ENCODE results near the gene LRRC17.

The LRRC17 gene, protein sequence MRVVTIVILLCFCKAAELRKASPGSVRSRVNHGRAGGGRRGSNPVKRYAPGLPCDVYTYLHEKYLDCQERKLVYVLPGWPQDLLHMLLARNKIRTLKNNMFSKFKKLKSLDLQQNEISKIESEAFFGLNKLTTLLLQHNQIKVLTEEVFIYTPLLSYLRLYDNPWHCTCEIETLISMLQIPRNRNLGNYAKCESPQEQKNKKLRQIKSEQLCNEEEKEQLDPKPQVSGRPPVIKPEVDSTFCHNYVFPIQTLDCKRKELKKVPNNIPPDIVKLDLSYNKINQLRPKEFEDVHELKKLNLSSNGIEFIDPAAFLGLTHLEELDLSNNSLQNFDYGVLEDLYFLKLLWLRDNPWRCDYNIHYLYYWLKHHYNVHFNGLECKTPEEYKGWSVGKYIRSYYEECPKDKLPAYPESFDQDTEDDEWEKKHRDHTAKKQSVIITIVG

DNA sequence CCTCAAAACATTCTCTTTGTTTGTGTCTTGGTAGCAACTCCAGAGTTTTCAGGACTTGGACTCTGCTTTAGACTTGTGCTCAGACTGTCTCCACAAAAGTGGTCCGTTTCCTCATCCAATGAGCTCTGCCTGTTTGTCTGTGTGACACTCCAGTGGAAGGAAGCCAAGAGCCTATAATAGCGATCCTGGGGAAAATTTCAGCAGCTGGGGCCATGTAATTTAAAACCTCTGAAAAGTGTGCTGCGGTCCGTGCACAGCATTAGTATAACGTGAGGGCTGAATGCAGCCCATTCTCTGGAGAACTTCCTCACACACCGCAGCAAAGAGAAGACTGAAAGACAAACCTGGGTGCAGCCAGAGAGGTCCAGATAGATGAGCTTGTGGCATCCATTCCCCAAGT lies at the start of gene LRRC17:
TSS of gene LRRC17 (plus strand) at position 259 of the 400 bp plus-strand sequence. CDS start 20,914 bp downstream, outside the sequence.
- peak; percentile 23 for DNase-seq

DNA sequence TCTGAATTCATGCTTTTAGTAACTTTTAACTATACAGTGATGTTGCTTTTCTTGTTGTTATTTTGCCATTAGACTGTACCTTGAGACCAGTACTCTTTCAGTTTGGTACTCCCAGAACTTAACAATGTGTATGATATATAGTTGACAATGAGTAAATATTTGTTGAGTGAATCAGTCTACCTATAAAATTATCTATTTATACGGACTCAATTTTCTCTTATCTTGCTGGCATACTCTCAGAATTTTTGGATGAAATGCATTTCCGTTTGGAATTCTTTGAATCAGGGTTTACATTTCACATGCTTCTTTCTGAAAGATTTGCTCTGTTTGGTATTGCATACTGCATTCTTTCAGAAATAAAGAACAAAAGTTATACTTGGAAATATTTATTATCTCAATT lies 47.8 kb upstream of the LRRC17 start:
- no peak for DNase-seq

DNA sequence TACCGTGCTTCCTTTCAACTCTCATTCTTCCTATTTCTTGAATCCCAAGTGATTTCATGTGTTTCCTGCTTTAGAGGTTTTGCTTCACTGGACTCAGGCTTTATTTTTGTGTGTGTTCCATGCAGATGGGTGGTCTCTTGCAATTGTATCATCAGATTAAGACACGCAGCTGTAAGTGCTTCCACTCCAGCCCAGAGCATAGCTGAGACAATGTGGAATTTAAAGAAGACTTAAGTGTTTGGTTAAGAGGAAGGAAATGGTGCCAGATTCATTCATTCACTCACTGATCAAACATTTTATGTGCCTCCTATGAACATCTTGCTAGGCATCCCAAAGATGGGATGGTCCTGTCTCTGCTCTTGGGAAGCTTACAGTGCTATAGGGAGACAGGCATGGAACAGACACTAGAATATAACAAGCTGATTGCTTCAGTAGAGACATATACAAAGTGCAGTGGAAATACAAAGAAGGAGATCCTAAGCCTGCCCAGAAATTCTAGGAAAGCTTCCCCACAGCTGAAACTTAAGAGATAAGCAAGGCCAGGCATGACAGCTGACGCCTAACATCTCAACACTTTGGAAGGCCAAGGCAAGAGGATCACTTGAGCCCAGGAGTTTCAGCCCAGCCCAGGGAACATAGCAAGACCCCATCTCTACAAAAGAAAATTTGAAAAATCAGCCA lies 46.1 kb upstream of the LRRC17 start:
- DNase-seq: no peak

DNA sequence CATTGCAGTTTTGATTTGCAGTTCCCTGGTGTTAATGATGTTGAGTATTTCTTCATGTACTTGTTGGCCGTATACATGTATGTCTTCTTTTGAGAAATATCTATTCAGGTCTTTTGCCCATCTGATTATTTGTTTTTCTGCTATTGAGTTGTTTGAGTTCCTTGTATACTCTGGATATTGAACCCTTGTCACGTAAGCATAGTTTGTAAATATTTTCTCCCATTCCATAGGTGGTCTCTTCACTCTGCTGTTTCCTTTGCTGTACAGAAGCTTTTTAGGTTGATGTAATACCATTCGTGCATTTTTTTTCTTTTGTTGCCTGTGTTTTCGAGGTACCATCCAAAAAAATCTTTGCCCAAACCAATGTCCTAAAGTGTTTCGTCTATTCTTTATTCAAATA lies 43.6 kb upstream of the LRRC17 start:
- DNase-seq: no peak

DNA sequence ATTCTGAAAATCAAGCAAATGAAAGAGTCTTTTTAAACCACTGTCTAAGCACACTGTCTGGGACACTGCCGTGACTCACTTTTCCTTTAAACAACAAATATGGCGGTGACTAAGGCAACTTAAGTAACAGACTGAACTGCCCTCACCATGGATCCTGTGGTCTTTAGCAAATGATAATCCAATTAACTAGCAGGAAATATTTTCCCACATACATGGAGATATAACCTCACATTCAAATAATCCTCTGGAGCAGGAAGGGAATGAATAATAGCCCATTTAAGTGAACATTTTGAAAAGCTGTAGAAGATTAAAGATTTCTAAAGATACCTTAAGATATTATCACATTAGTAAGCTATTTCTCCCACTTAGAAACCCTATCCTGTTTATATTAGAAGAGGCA lies 40.3 kb upstream of the LRRC17 start:
- no peak for DNase-seq

DNA sequence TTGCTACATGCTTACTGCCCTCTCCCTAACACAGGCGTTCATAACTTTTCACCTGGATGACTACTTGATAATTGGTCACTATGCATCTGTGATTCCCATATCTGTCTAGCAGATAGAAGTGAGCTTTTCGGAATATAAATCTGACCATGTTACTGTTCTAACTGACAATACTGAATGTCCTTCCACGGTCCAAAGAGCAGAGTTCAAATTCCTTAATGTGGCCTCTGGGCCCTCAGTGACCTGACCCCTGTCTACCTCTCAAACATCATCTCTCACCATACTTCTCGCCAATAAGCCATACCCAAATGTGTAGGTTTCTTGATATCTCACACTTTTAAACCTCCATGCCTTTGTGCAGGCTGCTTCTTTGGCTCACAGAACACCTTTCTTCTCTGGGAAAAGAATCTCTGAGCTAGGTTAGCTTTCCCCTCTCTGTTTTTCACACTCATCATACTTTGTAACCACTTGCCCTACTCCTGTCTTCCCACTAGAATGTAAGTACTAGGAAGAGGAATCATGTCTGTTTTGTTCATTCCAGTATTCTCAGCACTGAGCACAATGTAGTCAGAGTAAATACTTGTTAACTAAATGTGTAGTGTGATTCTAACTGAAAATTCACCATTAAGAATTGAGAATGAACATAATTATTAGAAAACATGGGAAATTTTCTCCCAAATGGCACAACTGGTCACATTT lies 39.2 kb upstream of the LRRC17 start:
- no peak for DNase-seq

DNA sequence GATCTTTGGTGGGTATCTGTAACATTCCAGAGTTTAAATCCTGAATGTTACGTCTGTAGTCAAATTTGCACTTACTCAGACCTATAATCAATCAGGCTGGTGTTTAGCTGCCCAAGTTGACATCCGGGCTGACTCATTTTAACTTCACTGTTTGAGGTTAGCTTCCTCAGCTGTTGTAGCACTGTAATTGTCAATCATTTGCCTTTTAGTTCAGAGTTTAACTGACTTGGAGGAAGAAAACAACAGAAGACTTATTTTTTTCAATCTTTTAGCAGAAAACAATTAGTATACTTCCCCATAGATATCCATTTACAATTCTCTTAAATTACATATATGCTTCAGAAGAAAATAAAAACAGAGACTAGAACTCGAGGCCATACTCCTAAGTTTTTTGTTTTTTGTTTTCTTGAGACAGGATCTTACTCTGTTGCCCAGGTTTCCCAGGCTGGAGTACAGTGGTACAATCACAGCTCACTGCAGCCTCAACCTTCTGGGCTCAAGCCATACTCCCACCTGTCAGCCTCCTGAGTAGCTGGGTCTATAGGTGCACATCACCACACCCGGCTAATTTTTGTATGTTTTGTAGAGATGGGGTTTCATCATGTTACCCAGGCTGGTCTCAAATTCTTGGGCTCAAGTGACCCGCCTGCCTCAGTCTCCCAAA lies 38.5 kb upstream of the LRRC17 start:
- DNase-seq: no peak

DNA sequence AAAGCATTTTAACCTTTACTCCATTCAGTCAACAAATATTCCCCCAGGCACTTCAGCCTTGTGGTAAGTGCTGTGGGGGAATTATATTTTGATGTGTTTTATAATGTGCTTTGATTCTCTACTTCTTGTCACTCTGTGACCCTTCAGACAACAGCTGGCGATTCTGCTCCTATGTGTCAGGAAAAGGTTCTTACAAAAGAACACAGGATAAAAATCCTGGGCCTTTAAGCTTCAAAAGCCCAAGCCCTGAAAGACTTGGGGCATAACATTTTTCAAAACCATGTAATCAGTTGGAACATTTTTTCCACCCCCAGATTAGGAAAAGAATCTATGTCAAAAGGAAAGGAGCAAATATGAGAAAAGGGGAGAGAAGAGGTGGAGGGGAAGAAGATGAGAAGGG lies 37.8 kb upstream of the LRRC17 start:
- no peak for DNase-seq

DNA sequence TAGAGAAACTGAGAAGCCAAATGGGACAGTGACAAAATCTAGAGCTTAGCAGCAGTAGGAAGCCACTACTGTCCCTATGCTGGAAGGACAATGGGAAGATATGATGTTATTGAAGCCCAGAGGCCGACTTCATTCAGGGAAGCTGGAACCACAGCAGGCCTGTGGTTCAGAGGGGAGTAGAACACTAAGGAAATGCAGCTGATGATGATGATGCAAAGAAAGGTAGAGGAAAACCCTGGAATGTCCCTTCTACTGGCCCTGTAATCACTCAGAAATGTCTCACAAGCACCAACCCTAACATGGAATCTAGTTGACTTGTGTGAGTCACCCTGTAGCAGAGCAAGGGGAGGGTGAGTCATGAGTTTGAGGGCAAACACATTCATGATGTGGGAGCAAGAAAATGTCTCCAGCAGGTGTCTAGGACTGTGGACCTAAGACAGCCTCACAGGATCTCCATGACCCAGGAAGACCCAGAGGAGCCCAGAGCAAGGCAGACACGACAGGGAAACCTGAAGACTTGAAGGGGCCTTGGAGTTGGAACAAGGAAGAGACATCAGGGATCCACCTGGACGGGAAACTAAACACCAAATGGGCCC lies 37.0 kb upstream of the LRRC17 start:
- DNase-seq: no peak

DNA sequence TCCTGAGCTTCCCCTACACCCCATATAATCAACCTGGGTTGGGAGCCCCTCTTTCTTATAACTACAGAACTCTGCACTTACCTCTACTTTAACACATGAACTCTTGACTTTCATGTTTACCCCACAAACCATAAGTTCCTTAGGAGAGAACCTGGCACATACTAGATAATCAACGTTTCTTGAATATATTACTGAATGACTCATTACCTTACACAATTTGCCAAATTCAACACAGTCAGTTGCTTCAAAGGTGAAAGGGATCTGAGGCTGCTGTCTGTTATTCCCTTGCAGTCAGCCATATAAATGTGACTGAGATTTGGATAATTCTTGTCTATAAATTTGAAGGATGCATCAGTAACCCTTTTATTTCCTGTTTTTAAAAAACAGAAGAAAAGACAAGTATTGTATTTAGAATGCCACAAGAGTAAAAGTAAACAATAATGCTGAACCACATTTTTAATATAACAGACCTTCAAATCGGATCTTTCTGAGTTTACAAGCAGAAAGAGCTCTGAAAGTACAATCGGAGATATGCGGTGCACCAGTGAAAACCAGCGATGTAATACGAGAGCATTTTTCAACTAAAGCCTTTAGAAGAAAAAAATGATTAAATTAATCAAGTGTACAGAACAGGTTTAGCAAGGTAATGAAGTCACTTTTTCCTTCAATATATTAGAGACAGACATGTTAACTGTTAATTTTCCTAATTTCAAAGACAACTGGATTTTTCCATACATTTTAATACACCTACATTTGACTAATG lies 29.5 kb upstream of the LRRC17 start:
- no peak for DNase-seq

DNA sequence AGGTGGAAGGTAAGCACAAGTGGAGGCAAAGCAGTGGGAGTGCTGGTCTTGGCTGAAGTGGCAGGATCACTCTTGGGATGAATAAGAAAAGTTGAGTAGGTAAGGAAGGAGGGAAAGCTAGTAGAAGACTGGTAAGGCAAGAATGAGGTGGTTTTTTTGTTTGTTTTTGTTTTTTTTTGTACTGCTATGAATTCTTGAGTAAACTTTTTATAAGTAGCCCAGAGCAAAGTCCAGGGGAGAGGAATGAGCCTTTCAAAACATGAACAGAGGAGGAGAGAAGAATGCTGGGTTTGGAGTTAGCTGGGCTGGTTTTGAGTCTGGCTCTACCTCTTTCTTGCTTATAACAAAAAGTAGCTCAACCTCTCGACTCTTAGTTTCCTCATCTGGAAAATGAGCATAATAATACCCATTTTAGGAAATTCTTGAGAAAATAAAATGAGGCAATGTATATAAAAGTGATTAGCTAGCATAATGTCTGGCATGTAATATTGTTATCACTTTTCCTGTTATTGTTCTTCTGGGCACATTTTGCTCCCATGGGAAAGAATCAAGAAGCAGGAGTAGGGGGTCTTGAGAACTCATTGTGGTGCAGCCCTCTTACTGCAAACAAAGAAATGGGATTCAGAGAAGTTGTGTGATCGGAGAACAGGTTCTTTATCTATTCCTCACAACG lies 24.1 kb upstream of the LRRC17 start:
- no peak for DNase-seq

DNA sequence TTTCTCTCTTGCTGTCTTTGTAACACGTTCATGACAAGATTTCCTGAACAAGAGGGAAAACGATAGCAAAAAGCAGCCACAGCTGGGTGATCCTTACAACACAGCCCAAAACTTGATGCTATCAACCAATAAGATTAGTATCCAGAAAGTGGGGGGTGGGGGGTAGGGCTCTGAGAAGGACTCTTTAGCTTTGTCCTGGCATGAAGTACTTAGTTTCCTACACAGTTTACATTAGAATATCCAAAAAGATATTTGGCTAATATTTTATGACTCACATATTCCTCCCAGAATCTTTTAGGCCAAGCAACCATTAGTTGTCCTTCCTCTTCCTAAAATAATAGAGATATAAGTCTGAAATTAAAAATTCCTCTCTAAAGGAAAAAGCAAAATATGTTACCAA lies 22.9 kb upstream of the LRRC17 start:
- no peak for DNase-seq

DNA sequence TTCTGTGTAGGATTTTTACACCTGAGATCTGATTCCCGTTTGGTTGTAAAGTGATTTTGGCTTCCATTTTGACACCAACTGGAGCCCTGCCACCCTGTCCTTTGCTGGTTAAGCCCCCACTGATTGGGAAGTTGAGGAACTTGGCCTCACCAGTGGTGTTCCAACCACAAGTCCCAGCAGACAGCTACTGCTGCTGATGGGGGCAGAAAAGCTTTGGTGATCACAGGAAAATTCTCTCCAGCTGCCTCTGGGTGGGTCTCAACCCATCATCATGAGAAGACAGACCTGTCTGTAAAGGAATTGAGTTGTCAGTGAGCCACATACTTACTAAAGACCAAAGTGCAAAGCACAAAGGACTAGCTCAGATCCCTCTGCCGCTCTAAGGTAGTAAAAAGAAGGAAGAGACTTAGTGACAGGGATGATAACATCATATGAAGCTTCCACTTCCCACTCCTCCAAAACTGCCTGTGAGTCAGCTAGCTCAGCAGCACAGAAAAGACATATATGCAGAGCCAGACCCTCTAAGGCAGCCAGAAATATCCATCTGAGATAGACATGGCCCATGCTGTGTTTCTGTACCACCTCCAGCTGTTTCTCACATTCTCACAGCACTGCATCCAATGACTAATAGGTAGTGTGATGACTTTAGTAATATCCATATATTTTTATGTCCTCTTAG lies 22.4 kb upstream of the LRRC17 start:
- no peak for DNase-seq

DNA sequence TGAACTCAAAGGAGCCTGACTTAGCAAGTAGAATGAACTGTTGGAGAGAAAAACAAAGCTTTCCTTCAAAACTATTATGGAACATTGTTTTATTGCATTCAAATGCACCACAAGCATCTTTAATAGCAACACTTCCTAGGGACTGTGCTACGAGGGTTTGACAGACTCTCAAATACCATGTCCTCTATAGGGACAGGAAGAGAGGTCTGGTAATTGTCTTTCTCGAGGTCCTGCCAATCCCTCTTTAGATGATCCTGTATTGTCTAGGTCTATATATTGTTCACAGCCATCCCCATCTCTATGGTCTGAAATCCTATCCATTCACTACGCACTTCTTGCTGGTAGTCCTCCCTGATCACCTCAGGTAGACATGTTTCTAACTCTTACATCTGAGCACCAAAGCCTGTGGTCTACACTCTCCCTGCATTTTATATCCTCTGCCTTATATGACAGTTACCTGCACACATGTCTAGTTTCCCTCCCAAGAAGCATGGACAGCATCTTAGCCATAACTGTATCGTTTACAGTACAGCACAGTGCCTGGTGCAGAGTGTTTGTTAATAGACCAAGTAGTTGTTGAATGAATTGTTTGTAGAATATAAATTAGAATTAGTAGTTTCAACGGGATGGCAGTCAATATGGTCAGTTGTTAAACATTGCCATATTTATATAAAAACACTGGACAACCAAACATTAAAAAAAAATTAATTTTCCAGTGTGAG lies 21.7 kb upstream of the LRRC17 start:
- no peak for DNase-seq

DNA sequence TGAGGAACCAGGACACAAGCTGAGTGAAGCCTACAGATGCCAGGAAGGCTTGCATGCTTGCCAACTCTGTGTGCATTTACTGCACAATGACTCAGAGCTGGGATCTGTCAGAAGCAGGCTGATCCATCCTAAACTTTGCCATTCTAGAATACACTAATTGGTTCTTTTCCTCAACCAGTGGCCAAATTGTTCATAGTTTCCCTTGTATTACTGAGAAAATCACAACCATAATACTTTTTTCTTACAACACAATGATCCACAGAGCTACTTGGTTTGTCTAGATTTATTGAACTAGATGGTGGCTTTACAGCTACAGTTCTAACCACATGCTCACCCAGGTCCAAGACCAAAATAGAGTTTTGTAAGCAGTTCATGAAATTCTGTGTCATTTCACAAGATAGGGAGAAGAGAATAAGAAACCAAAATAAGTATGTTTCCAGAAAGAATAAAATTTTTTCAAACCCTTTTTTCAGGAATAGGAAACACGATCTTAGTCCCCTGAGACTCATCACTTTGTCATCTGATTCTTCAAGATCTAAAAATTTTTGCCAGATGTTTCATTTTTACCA lies 21.0 kb upstream of the LRRC17 start:
- DNase-seq: no peak

DNA sequence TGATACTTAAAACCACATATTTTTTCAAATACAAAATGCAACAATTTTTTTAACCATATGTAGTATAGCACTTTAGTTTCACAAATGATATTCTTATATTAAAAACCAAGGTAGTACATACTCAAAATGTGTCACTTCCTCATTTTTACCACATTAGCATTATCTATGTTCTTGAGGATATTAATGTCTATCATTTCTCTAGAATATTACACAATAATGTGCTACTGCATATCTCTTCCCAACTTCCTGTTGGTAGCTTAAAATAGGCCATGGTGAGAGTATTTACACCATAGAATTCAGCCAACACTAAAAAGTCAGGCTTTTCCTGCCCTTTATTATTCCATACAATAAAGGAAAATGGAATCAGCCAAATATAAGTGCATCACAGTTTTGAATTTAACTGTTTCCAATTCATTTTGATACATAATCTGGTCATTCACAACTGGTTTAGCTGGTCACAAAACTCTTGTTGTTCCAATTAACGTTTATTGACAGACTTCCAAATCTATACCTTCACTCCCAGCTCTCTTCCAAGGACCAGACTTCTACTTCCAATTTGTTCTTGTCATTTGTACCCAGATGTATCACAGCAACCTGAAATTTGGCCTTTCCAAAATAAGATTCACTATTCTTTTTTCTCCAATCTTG lies 20.0 kb upstream of the LRRC17 start:
- no peak for DNase-seq

DNA sequence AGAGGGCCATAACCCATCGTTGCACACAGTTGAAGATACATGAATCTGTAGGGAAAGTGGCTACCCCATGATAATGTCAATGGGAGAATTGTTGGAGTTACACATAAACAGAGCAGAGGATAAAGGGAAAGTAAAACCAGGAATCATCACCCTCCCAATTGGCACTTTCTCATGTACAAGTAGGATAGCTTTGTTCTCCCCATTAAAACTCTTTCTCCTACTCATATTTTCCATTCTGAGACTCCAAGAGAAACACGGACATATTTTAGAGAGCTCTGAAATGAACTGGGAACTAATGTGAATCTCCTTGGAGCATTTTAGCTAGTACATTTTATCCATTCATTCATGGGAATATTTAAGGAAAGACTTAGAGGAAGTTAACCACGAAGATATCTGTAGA lies 17.2 kb upstream of the LRRC17 start:
- DNase-seq: no peak

DNA sequence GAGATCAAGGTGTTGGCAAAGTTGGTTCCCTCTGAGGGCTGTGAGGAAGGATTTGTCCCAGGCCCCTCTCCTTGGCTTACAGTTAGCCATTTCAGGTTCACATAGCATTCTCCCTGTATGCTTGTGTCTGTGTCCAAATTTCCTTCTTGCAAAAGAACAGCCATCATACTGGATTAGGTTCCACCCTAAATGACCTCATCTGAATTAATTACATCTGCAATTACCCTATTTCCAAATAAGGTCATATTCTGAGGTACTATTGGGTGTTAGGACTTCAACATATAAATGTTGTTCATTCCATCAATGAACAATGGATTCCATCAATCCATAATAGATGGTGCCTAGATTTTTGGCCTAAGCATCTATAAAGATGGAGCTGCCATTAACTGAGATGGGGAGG lies 16.2 kb upstream of the LRRC17 start:
- no peak for DNase-seq

DNA sequence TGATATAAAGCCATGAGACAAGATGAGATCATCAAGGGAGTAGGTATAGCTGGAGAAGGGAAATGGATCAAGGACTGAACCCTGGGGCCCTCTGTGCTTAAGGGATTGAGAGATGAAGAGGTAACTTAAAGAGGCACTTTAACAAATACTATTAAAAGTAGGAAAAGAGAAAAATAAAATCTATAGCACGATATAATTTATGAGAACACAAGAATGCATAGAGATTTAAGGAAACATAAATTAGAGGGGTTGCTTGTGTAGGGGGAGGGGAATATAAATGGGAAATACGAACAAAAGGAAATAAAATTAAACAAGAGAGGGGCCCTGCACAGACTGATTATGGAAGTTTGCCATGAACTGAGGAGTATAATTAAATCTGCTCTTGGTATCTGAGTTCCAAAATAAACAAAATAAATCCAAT lies 15.6 kb upstream of the LRRC17 start:
- DNase-seq: no peak
